GM18517 (cell line): Measurements from ENCODE around the gene CLDN14.

ENCODE experiments used
- ATAC-seq: cut with Tn5 transposase; IDR thresholded peaks from one replicate; pipeline ENCODE4 v1.9.1; 2021; ENCODE audit warnings: mild to moderate bottlenecking, moderate library complexity; ENCODE audit not compliant: unreplicated experiment

The CLDN14 gene

GRCh38 chr21:36479415-36480402, at the start of gene CLDN14:
TSS of gene CLDN14 (minus strand) at chr21:36480122. CDS start at chr21:36461695, 18,427 bp downstream.
- ATAC-seq = no peak

- no peak for ATAC-seq
Measured at GRCh38 chr21:36528716-36529115, 48.8 kb upstream of the CLDN14 start.

- no peak for ATAC-seq
Measured at GRCh38 chr21:36527317-36527716, 47.4 kb upstream of the CLDN14 start.

- ATAC-seq = no peak
Measured at GRCh38 chr21:36526104-36526503, 46.2 kb upstream of the CLDN14 start.

GRCh38 chr21:36524477-36524876, 44.6 kb upstream of the CLDN14 start:
- ATAC-seq = no peak

- ATAC-seq = no peak
Measured at GRCh38 chr21:36522219-36522808, 42.4 kb upstream of the CLDN14 start.

- ATAC-seq = no peak
Measured at GRCh38 chr21:36518883-36519492, 39.1 kb upstream of the CLDN14 start.

GRCh38 chr21:36517366-36518075, 37.6 kb upstream of the CLDN14 start:
- ATAC-seq = no peak

GRCh38 chr21:36516281-36516680, 36.4 kb upstream of the CLDN14 start:
- no peak for ATAC-seq

GRCh38 chr21:36513430-36513829, 33.5 kb upstream of the CLDN14 start:
- no peak for ATAC-seq

- ATAC-seq = no peak
Measured at GRCh38 chr21:36512971-36513370, 33.0 kb upstream of the CLDN14 start.

- ATAC-seq = no peak
Measured at GRCh38 chr21:36511484-36512220, 31.7 kb upstream of the CLDN14 start.

GRCh38 chr21:36510911-36511310, 31.0 kb upstream of the CLDN14 start:
- ATAC-seq = no peak

- no peak for ATAC-seq
Measured at GRCh38 chr21:36509973-36510664, 30.2 kb upstream of the CLDN14 start.

GRCh38 chr21:36508948-36509347, 29.0 kb upstream of the CLDN14 start:
- no peak for ATAC-seq

GRCh38 chr21:36507397-36508018, 27.6 kb upstream of the CLDN14 start:
- no peak for ATAC-seq

GRCh38 chr21:36506482-36506881, 26.6 kb upstream of the CLDN14 start:
- ATAC-seq = no peak

- no peak for ATAC-seq
Measured at GRCh38 chr21:36504067-36505058, 24.4 kb upstream of the CLDN14 start.
